Stomach (tissue), 9 donors: Measurements from ENCODE around the gene HIP1. TPM values are rescaled to one million over a fixed set of nuclear protein-coding genes. Genes with fewer than 3 reads are reported as not detected.
A peak's percentile ranks its signal among the peaks of the same experiment; 100 is the strongest.
"Not testable (repeated sequence)": the region's sequence is repeated elsewhere in the genome, so short reads cannot be mapped to it uniquely, and the experiment has no call there.

ENCODE experiments used
- DNase-seq, 2 donors: peaks; one replicate each; pipeline versions ENCODE4 v3.0.0 to v3.0.0-alpha.2; 2013 to 2019
- H3K27ac ChIP-seq, 5 donors: fragments of 200-600 bp in 4 of 5; sonication (generic) in 4 of 5; one replicate each; pipeline ENCODE4 v1.5.1; 2013 to 2019; ENCODE audit warnings: mild to moderate bottlenecking in 1 of 5, moderate library complexity in 1 of 5
- H3K27me3 ChIP-seq, 3 donors: fragments of 200-600 bp; sonication (generic); one replicate each; pipeline ENCODE4 v1.5.1; 2017 to 2019; ENCODE audit warnings: mixed run types in 1 of 3
- H3K36me3 ChIP-seq, 4 donors: fragments of 200-600 bp; sonication (generic); 1 replicate in 3 of 4; 2 replicates in 1 of 4; pipeline ENCODE4 v1.5.1; 2016 to 2019
- H3K4me1 ChIP-seq, 4 donors: fragments of 200-600 bp; sonication (generic); one replicate each; pipeline ENCODE4 v1.5.1; 2016 to 2019
- H3K4me3 ChIP-seq, 4 donors: fragments of 200-600 bp; sonication (generic) in 3 of 4; one replicate each; pipeline ENCODE4 v1.5.1; 2016 to 2019; ENCODE audit warnings: mild to moderate bottlenecking in 1 of 4
- H3K9me3 ChIP-seq, 4 donors: fragments of 200-600 bp; sonication (generic); one replicate each; pipeline ENCODE4 v1.5.1; 2016 to 2019
- EP300 ChIP-seq: sonication (generic); formaldehyde crosslinking; IDR thresholded peaks from one replicate; pipeline ENCODE4 v1.6.1; 2017; ENCODE audit warnings: antibody characterized with exemption
- POLR2A ChIP-seq, 4 donors: fragments of 450-650 bp; IDR thresholded peaks; one replicate each; pipeline ENCODE4 v1.6.1; 2016; ENCODE audit warnings: antibody characterized with exemption in 4 of 4, control low read depth in 2 of 4, mild to moderate bottlenecking in 1 of 4, moderate library complexity in 1 of 4
- POLR2AphosphoS5 ChIP-seq, 3 donors: sonication (generic); formaldehyde crosslinking; IDR thresholded peaks; one replicate each; pipeline ENCODE4 v1.6.1; 2016; ENCODE audit warnings: antibody characterized with exemption in 3 of 3
- WGBS, 5 donors: extraction: QIAGEN DNeasy Blood & Tissue Kit in 3 of 5; methylation state at CpG; one replicate each; pipeline versions ENCODE4 v1.1.5 to v1.1.7; 2013 to 2018; 5-methylcytosine and 5-hydroxymethylcytosine counted together
- intact Hi-C: fragments of 100-400 bp; cut with DNase I; formaldehyde crosslinking; loops from one replicate; pipeline ENCODE4 v1.15.1; 2023; ENCODE audit warnings: low total_unique reads
- polyA plus RNA-seq, 3 donors: library from polyadenylated mRNA; stranded (reverse); fragments of 200-250 nt; gene quantifications; one replicate each; pipeline ENCODE4 v1.2.3, GENCODE V29; 2013
- total RNA-seq, 5 donors: library from RNA; depleted of rRNA; stranded (reverse); fragments of >200 nt; gene quantifications; one replicate each; pipeline versions ENCODE4 v1.1.0 to v1.2.3, GENCODE V29; 2014 to 2016
- TF ChIP-seq, protein P1 (sequence below), 7 experiments: fragments of 450-650 bp in 4 of 7; fragments of 200-600 bp in 3 of 7; sonication (generic) in 3 of 7; IDR thresholded peaks; one replicate each; pipeline ENCODE4 v1.5.1; 2016 to 2019; ENCODE audit warnings: antibody characterized with exemption in 7 of 7, control low read depth in 2 of 7, mild to moderate bottlenecking in 1 of 7
- donor health status: healthy with polysubstance abuse.
- donor health status: Bipolar disorder and iron deficiency.
- donor health status: healthy.

The HIP1 gene
- total and polyA plus RNA-seq, 8 donors = 2.8 to 15.8 (median 6.8) TPM

DNA sequence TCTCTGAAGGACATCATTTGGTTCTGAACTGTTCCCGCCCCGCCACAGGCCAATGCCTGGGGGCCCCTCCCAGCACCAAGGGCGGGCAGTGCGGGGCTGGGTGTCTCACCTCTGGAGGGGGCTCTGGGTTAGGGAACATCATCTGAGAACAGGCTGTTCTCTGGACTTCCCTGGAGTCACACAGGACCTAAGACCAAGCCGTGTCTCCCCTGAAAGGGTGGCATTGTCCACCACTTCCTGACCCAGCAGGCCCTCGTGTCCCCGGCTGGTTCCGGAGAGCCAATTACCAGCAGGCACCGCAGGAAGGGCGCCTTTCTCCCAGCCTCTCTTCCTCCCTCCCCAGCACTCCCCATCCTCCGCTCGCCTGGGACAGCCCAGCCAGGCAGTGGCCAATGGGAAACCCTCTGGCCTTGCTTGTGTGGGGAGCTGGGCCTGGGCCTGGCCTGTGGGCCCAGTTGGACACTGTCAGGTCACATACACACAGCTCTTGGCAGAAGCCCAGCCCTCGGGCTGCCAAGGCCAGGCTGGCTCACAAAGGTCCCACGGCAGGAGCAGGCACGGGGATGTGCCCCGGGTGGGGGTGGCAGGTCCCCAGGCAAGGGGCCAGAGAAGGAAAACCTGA lies 127.1 kb downstream of the HIP1 start:
- intact Hi-C loops = no loop called here
- peak; percentile 60 to 86 for DNase-seq
- Histone ChIP-seq H3K36me3 (no peaks in the 10 kb centered on the region), H3K27me3 (no peaks in the 10 kb centered on the region), H3K4me1 (peaks cover 9 to 20% (median 10%) of the 10 kb centered on the region in 4 donors), H3K27ac (peak overlapping the region; percentile 44 to 73 (median 58)), H3K9me3 (no peaks in the 10 kb centered on the region), H3K4me3 (no peak overlapping the region)
- WGBS, 5 donors = 48 to 62% (median 55%) methylated on average over 13 to 16 of the region's 16 CpGs
- TF ChIP-seq POLR2A (IDR thresholded peaks at IDR 0.05) (no peak), EP300 (peak; percentile 12), POLR2AphosphoS5 (IDR thresholded peaks at IDR 0.05) (peak in 2 of 3 donors; percentile 22 to 30)

DNA sequence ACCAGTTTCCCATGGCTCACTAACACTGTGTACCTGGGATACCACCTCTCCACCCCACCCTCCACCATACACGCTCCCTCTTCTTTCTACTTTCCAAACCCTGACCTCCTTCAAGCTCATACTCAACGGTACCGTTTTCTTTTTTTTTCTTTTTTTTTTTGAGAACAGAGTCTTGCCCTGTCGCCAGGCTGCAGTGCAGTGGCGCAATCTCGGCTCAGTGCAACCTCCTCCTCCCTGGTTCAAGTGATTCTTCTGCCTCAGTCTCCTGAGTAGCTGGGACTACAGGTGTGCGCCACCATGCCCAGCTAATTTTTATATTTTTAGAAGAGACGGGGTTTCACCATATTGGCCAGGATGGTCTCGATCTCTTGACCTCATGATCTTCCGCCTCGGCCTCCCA lies 129.3 kb downstream of the HIP1 start:
- intact Hi-C loops, H3K27ac ChIP-seq, DNase-seq, H3K36me3 ChIP-seq, H3K9me3 ChIP-seq, H3K27me3 ChIP-seq, H3K4me3 ChIP-seq: not testable (repeated sequence)
- H3K4me1 ChIP-seq = peaks cover 9 to 15% (median 10%) of the 10 kb centered on the region in 4 donors
- 85 to 92% (median 89%) methylated on average over 11 of the region's 11 CpGs for WGBS, 5 donors

DNA sequence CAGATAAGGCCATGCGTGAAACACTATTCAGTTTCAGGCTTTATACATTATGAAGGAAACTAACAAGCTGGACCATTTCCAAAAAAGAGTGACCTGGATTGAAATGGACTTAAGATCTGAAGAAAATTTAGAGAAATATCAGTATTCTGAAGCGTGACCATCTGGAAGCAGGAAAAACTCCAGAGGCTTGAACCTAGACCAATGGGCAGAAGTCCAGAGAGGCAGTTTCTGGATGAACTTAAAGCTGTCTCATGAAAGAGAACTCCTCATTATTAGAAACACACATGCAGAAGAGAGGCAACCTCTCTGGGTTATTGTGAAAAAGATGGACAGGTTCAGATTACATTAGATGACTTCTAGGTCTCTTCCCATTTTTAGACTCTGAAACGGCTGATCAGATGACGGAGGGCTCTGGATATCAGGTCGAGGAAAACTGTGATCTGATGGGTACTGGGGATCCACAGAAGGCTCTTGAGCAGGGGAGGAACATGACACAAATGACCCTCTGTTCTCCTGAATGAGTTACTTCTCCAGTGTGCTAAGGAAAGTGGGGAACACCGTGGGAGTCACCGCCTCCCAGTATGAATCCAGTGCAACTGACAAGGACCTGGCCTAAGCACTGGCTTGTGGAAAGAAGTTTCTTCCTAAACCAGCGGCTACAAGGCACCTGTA lies 130.2 kb downstream of the HIP1 start:
- no peak overlapping the region for H3K4me3 ChIP-seq
- H3K27ac ChIP-seq = no peak overlapping the region
- H3K9me3 ChIP-seq = no peaks in the 10 kb centered on the region
- no peaks in the 10 kb centered on the region for H3K27me3 ChIP-seq
- peaks cover 9 to 15% (median 10%) of the 10 kb centered on the region in 4 donors for H3K4me1 ChIP-seq
- DNase-seq = peak in 1 of 2 donors; percentile 37
- TF ChIP-seq POLR2AphosphoS5 (IDR thresholded peaks at IDR 0.05) = no peak
- TF ChIP-seq, protein P1, sequence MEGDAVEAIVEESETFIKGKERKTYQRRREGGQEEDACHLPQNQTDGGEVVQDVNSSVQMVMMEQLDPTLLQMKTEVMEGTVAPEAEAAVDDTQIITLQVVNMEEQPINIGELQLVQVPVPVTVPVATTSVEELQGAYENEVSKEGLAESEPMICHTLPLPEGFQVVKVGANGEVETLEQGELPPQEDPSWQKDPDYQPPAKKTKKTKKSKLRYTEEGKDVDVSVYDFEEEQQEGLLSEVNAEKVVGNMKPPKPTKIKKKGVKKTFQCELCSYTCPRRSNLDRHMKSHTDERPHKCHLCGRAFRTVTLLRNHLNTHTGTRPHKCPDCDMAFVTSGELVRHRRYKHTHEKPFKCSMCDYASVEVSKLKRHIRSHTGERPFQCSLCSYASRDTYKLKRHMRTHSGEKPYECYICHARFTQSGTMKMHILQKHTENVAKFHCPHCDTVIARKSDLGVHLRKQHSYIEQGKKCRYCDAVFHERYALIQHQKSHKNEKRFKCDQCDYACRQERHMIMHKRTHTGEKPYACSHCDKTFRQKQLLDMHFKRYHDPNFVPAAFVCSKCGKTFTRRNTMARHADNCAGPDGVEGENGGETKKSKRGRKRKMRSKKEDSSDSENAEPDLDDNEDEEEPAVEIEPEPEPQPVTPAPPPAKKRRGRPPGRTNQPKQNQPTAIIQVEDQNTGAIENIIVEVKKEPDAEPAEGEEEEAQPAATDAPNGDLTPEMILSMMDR (IDR thresholded peaks at IDR 0.05) = no peak
- no peak for TF ChIP-seq EP300
- TF ChIP-seq POLR2A (IDR thresholded peaks at IDR 0.05) = no peak
- WGBS, 5 donors = 79 to 84% (median 82%) methylated on average over 8 of the region's 8 CpGs
- intact Hi-C loops = no loop called here
- H3K36me3 ChIP-seq = no peaks in the 10 kb centered on the region

DNA sequence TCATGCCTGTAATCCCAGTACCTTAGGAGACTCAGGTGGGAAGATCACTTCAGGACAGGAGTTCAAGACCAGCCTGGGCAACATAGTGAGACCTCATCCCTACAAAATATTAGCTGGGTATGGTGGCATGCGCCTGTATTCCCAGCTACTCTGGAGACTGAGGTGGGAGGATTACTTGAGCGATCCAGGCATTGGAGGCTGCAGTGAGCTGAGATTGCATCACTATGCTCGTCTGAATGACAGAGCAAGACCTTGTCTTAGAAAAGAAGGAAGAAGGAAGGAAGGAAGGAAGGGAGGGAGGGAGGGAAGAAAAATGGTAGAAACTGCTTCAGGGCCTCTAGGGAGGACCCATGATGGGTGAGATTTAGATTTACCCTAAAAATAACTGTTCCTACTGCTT lies 134.3 kb downstream of the HIP1 start:
- Histone ChIP-seq H3K27ac (no peak overlapping the region), H3K27me3 (no peaks in the 10 kb centered on the region), H3K4me3 (no peak overlapping the region), H3K36me3 (no peaks in the 10 kb centered on the region), H3K9me3 (no peaks in the 10 kb centered on the region), H3K4me1 (no peaks in the 10 kb centered on the region)
- no peak for DNase-seq
- 76 to 94% (median 85%) methylated on average over 3 of the region's 3 CpGs for WGBS, 5 donors
- intact Hi-C loops = no loop called here
- TF ChIP-seq POLR2A (IDR thresholded peaks at IDR 0.05) (no peak), POLR2AphosphoS5 (IDR thresholded peaks at IDR 0.05) (no peak), EP300 (no peak)
- TF ChIP-seq, protein P1 (IDR thresholded peaks at IDR 0.05) = no peak

DNA sequence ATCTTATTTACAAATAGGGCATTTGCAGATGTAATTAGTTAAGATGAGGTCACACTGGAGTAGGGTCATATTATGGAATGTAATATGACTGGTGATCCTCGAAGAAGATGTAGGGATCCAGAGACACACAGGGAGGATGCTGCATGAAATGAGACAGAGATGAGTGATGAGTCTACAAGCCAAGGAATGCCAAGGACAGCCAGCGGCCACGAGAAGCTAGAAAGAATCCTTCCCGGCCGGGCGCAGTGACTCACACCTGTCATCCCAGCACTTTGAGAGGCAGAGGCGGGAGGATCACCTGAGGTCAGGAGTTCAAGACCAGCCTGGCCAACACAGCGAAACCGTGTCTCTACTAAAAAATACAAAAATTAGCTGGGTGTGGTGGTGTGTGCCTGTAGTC lies 135.9 kb downstream of the HIP1 start:
- WGBS, 5 donors = 85 to 96% (median 95%) methylated on average over 9 of the region's 9 CpGs
- intact Hi-C loops, H3K27ac ChIP-seq, DNase-seq, H3K4me3 ChIP-seq, H3K36me3 ChIP-seq, H3K27me3 ChIP-seq, H3K4me1 ChIP-seq, H3K9me3 ChIP-seq: not testable (repeated sequence)

DNA sequence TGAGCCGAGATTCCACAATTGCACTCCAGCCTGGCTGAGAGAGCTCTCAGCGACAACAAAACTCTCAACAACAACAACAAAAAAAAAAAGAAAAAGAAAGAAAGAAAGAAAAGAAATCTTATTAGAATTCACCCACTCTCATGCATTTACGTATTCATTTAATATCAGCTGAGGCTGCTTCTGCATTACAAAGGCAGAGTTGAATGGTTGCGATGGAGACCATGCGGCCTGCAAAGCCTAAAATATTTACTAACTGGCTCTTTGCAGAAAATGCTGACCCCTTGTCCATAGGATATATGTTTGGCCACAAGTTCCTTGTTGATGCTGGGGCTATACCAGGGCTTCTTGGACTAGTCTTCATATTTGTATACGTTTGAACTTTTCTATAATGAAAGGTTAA lies 137.2 kb downstream of the HIP1 start:
- H3K36me3 ChIP-seq = peaks cover 0 to 15% (median 0%) of the 10 kb centered on the region in 4 donors
- intact Hi-C loops = no loop called here

DNA sequence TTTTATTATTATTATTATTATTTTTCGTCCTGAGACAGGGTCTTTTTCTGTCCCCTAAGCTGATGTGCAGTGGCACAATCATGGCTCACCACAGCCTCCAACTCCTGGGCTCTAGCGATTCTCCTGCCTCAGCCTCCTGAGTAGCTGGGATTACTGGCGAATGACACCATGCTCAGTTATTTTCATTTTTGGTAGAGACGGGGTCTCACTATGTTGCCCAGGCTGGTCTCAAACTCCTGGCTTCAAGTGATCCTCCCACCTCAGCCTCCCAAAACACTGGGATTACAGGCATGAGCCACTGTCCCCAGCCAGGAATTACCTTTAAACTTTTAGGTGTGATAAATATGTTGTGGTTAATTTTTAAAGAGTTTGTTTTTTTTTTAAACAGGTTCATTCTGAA lies 138.0 kb downstream of the HIP1 start:
- 85 to 93% (median 87%) methylated on average over 4 of the region's 4 CpGs for WGBS, 5 donors
- H3K27me3 ChIP-seq, DNase-seq, intact Hi-C loops, H3K4me3 ChIP-seq, H3K4me1 ChIP-seq, H3K9me3 ChIP-seq, H3K27ac ChIP-seq: not testable (repeated sequence)
- H3K36me3 ChIP-seq = peaks cover 0 to 15% (median 0%) of the 10 kb centered on the region in 4 donors

More for the DNA sequence above, 137.2 kb downstream of the HIP1 start:
- no peak for TF ChIP-seq POLR2A (IDR thresholded peaks at IDR 0.05)
- no peak for TF ChIP-seq POLR2AphosphoS5 (IDR thresholded peaks at IDR 0.05)
- TF ChIP-seq, protein P1 (IDR thresholded peaks at IDR 0.05) = no peak
- TF ChIP-seq EP300 = no peak
- WGBS, 5 donors = 92 to 95% (median 94%) methylated on average over 6 of the region's 6 CpGs
- H3K4me3 ChIP-seq = no peak overlapping the region
- no peaks in the 10 kb centered on the region for H3K27me3 ChIP-seq
- DNase-seq = no peak
- H3K4me1 ChIP-seq = peaks cover 0 to 5% (median 0%) of the 10 kb centered on the region in 4 donors
- no peak overlapping the region for H3K27ac ChIP-seq
- no peaks in the 10 kb centered on the region for H3K9me3 ChIP-seq
